Fibroblast of pulmonary artery (primary cell): ENCODE data around the gene GRK6.

Source experiments
- DNase-seq: peaks from one replicate; pipeline ENCODE4 v3.0.0-alpha.2; 2010; ENCODE audit warnings: low read depth
- H3K4me3 ChIP-seq: replicated peaks from 2 replicates; pipeline ENCODE4 v1.5.1; 2011; ENCODE audit warnings: low read depth, mild to moderate bottlenecking, control low read depth, low read length, moderate library complexity
- CTCF ChIP-seq: IDR thresholded peaks from 2 replicates; pipeline ENCODE4 v1.5.1; 2011; ENCODE audit warnings: mild to moderate bottlenecking, control low read depth, low read length, inconsistent platforms; ENCODE audit errors: missing control alignments

GRK6 gene

GRCh38 chr5:177390363-177391300 lies 35.8 kb upstream of the GRK6 start:
- peak; percentile 86 for DNase-seq
- no peak overlapping the region for H3K4me3 ChIP-seq

GRCh38 chr5:177392765-177393164 lies 33.7 kb upstream of the GRK6 start:
- H3K4me3 ChIP-seq = no peak overlapping the region

More at GRCh38 chr5:177390363-177391300, 35.8 kb upstream of the GRK6 start:
- TF ChIP-seq CTCF = peak; percentile 93

GRCh38 chr5:177393206-177393765 lies 33.2 kb upstream of the GRK6 start:
- H3K4me3 ChIP-seq = no peak overlapping the region
- DNase-seq = no peak
- no peak for TF ChIP-seq CTCF

More at GRCh38 chr5:177392765-177393164, 33.7 kb upstream of the GRK6 start:
- no peak for DNase-seq
- TF ChIP-seq CTCF = no peak

- H3K4me3 ChIP-seq = no peak overlapping the region
- no peak for TF ChIP-seq CTCF
- no peak for DNase-seq
Observed at GRCh38 chr5:177393990-177394389, 32.5 kb upstream of the GRK6 start.

- H3K4me3 ChIP-seq = no peak overlapping the region
- no peak for TF ChIP-seq CTCF
- no peak for DNase-seq
Observed at GRCh38 chr5:177396078-177396477, 30.4 kb upstream of the GRK6 start.

GRCh38 chr5:177396807-177397206 lies 29.7 kb upstream of the GRK6 start:
- no peak for TF ChIP-seq CTCF
- H3K4me3 ChIP-seq = no peak overlapping the region
- DNase-seq = no peak
